ENCODE measurements around the gene SYTL3. TPM values are rescaled to one million over a fixed set of nuclear protein-coding genes. Genes with fewer than 3 reads are reported as not detected.

Gene SYTL3
- total and polyA plus RNA-seq, 2 of the 8 experiments (the other 6 are each of a cell fraction or from before 2014, with no cell fraction given): 0.27 to 0.99 TPM

- H3K23ac ChIP-seq (ENCODE audit: insufficient read length): no peak overlapping the region
- CTCF ChIA-PET (ENCODE audit: partially characterized antibody): interaction anchor here (0.6 to 3.6 kb wide), 9 partner anchors 10 to 209 kb away, joined by 3 to 19 read pairs (median 5); no protein-coding TSS in a partner anchor
- H3K27ac ChIP-seq (ENCODE audit: low read depth, low read length): peak overlapping the region; percentile 21; the same call in 1 of the 2 replicates
Observed at GRCh38 chr6:158771399-158772152, 121.7 kb downstream of the SYTL3 start.

More at GRCh38 chr6:158771399-158772152, 121.7 kb downstream of the SYTL3 start:
- Histone ChIP-seq H3K4me2 (ENCODE audit: insufficient read depth in 1 of 2, low read depth in 2 of 2, low read length in 2 of 2) (no peak overlapping the region), H2BK120ac (replicated peaks; ENCODE audit: low read depth, low read length) (no peak overlapping the region), H3K36me3 (ENCODE audit: control insufficient read depth in 2 of 4, insufficient read depth in 4 of 4, low read length in 3 of 4) (peaks cover 57 to 100% (median 87%) of the 10 kb centered on the region in 4 experiments), H2BK12ac (ENCODE audit: low read depth, low read length) (no peak overlapping the region), H2AFZ (ENCODE audit: low read length) (no peak overlapping the region), H3K79me2 (ENCODE audit: control insufficient read depth in 1 of 2, insufficient read depth in 2 of 2, low read length in 2 of 2) (peaks cover 0 to 25% of the 10 kb centered on the region in 2 experiments; a peak in 1 of 4 replicates), H3K4me1 (replicated peaks in 1 of 4; ENCODE audit: control insufficient read depth in 3 of 4, insufficient read depth in 4 of 4, low read length in 3 of 4) (peaks cover 0 to 5% (median 0%) of the 10 kb centered on the region in 4 experiments; a peak in 2 of 7 replicates), H3K18ac (ENCODE audit: extremely low read depth, low read length) (no peak overlapping the region), H3K9me3 (ENCODE audit: insufficient read depth in 2 of 2, low read depth in 1 of 2, low read length in 1 of 2) (no peaks in the 10 kb centered on the region), H2BK20ac (ENCODE audit: low read length) (no peak overlapping the region), H4K20me1 (replicated peaks in 1 of 2; ENCODE audit: control insufficient read depth in 1 of 2, insufficient read depth in 2 of 2, low read length in 2 of 2) (peaks cover 12 to 35% of the 10 kb centered on the region in 2 experiments), H3K14ac (ENCODE audit: insufficient read length) (no peak overlapping the region), H4K8ac (ENCODE audit: extremely low read depth, insufficient read depth, low read length) (peak overlapping the region; percentile 69), H3K27me3 (replicated peaks in 1 of 4; ENCODE audit: control insufficient read depth in 3 of 4, extremely low read depth in 1 of 4, insufficient read depth in 3 of 4, low read length in 3 of 4) (no peaks in the 10 kb centered on the region), H2BK5ac (ENCODE audit: low read depth, low read length) (peak overlapping the region; percentile 52; the same call in 1 of the 2 replicates), H2BK15ac (ENCODE audit: low read length) (no peak overlapping the region), H3K56ac (replicated peaks; ENCODE audit: insufficient read length, low read depth, low read length) (no peak overlapping the region), H3K9ac (replicated peaks in 1 of 4; ENCODE audit: extremely low read depth in 1 of 4, low read depth in 3 of 4, low read length in 3 of 4) (peak overlapping the region in 1 of 4 experiments; percentile 5; a peak in 1 of 7 replicates), H4K5ac (ENCODE audit: insufficient read length, low read depth, low read length) (no peak overlapping the region), H3K4me3 (ENCODE audit: extremely low read depth in 1 of 4, insufficient read depth in 2 of 4, low read depth in 3 of 4, low read length in 4 of 4) (no peak overlapping the region), H3K23me2 (ENCODE audit: low read depth, low read length) (no peaks in the 10 kb centered on the region; the same call in 1 of the 2 replicates), H2AK5ac (ENCODE audit: low read depth, low read length) (no peak overlapping the region), H3K79me1 (ENCODE audit: low read depth, low read length) (peaks cover 7% of the 10 kb centered on the region), H4K91ac (replicated peaks; ENCODE audit: insufficient read length, low read length) (no peak overlapping the region), H3K4ac (replicated peaks; ENCODE audit: insufficient read length, low read depth, low read length) (no peak overlapping the region)
- POLR2A ChIA-PET (ENCODE audit: partially characterized antibody): interaction anchor here (1.2 to 4.7 kb wide), 6 partner anchors 7 to 34 kb away, joined by 3 to 20 read pairs (median 6); no protein-coding TSS in a partner anchor
- FAIRE-seq (no peak), DNase-seq (ENCODE audit: low read depth in 1 of 2, low spot score in 2 of 2) (no peak)
- no peak for TF ChIP-seq JUND (IDR thresholded peaks at IDR 0.05; ENCODE audit: low read length)
- no peak for TF ChIP-seq BACH1 (IDR thresholded peaks at IDR 0.05; ENCODE audit: low read length)
- TF ChIP-seq MAFK (IDR thresholded peaks at IDR 0.05; ENCODE audit: low read depth, low read length): no peak
- no peak for TF ChIP-seq CREB1 (IDR thresholded peaks at IDR 0.05)
- TF ChIP-seq TAF7 (optimal IDR thresholded peaks at IDR 0.05; ENCODE audit: borderline replicate concordance, low read depth, low read length): no peak
- no peak for TF ChIP-seq EZH2 (IDR thresholded peaks at IDR 0.05; ENCODE audit: low read depth, low read length, severe bottlenecking)
- peak; percentile 43; the same call in 1 of the 2 replicates for TF ChIP-seq POLR2AphosphoS5 (IDR thresholded peaks at IDR 0.05; ENCODE audit: low read depth, low read length)
- 95% methylated on average over 16 of the region's 16 CpGs; no CpG with 5 or more reads in 1 of the 2 experiments for WGBS, 2 experiments (ENCODE audit: extremely low coverage in 1 of 2, insufficient coverage in 1 of 2, insufficient read length in 1 of 2, insufficient replicate concordance in 2 of 2, low coverage in 1 of 2, low lambda C conversion rate in 2 of 2, missing lambda C conversion rate in 1 of 2)
